ENCODE results near the gene TM9SF3. TPM values are rescaled to one million over a fixed set of nuclear protein-coding genes. Genes with fewer than 3 reads are reported as not detected.

The TM9SF3 gene
- total RNA-seq, 2 donors from 2014 or later: 73.7 to 75.2 TPM

- intact Hi-C loops (cut with DNase I): no loop called here
- DNase-seq (no peak), ATAC-seq (no peak)
- Histone ChIP-seq H3K27me3 (no peaks in the 10 kb centered on the region), H3K4me1 (peaks cover 25% of the 10 kb centered on the region), H3K27ac (peak overlapping the region in 3 of 4 donors; percentile 39 to 61 (median 45)), H3K4me3 (no peak overlapping the region), H3K36me3 (replicated peaks in 1 of 2; ENCODE audit: insufficient read depth in 1 of 2, low read depth in 2 of 2) (peaks cover 0 to 5% of the 10 kb centered on the region in 2 donors), H3K9me3 (no peaks in the 10 kb centered on the region)
- no peak for TF ChIP-seq POLR2A (IDR thresholded peaks at IDR 0.05)
- TF ChIP-seq, protein P1, sequence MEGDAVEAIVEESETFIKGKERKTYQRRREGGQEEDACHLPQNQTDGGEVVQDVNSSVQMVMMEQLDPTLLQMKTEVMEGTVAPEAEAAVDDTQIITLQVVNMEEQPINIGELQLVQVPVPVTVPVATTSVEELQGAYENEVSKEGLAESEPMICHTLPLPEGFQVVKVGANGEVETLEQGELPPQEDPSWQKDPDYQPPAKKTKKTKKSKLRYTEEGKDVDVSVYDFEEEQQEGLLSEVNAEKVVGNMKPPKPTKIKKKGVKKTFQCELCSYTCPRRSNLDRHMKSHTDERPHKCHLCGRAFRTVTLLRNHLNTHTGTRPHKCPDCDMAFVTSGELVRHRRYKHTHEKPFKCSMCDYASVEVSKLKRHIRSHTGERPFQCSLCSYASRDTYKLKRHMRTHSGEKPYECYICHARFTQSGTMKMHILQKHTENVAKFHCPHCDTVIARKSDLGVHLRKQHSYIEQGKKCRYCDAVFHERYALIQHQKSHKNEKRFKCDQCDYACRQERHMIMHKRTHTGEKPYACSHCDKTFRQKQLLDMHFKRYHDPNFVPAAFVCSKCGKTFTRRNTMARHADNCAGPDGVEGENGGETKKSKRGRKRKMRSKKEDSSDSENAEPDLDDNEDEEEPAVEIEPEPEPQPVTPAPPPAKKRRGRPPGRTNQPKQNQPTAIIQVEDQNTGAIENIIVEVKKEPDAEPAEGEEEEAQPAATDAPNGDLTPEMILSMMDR (IDR thresholded peaks at IDR 0.05): no peak
- 52 to 60% methylated on average over 10 to 11 of the region's 11 CpGs for WGBS, 2 donors
Observed at GRCh38 chr10:96619120-96619519, 32.3 kb upstream of the TM9SF3 start.

DNA sequence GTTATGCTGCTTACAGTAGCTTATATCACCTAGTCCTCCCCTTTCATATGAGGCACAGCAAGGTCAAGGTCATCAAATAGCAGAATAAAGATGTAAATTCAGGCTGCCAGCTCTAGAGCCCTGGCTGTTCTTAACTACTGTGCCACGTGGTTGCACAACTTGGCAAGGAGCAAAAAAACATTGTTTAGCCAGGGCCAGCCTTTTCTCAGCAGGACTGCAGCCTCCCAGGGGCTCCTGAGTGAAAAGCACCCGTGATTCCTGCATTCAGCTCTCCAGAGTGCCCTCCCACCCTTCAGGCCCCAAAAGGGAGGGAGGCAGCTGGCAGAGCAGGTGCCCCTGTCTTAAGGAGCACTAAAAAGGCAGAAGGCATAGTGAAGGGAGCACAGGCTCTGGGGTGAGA lies 31.8 kb upstream of the TM9SF3 start:
- H3K27ac ChIP-seq: peak overlapping the region in 3 of 4 donors; percentile 39 to 61 (median 45)
- intact Hi-C loops (cut with DNase I): no loop called here
- no peak overlapping the region for H3K4me3 ChIP-seq
- peak; percentile 93 for ATAC-seq
- peak; percentile 67 to 85 (median 80) for DNase-seq
- peaks cover 0 to 6% of the 10 kb centered on the region in 2 donors for H3K36me3 ChIP-seq (replicated peaks in 1 of 2; ENCODE audit: insufficient read depth in 1 of 2, low read depth in 2 of 2)
- peaks cover 25% of the 10 kb centered on the region for H3K4me1 ChIP-seq
- 9 to 18% methylated on average over 2 of the region's 2 CpGs for WGBS, 2 donors
- TF ChIP-seq, protein P1 (IDR thresholded peaks at IDR 0.05): peak in 4 of 7 experiments; percentile 12 to 28 (median 21)
- TF ChIP-seq POLR2A (IDR thresholded peaks at IDR 0.05): no peak
- no peaks in the 10 kb centered on the region for H3K9me3 ChIP-seq
- H3K27me3 ChIP-seq: no peaks in the 10 kb centered on the region

DNA sequence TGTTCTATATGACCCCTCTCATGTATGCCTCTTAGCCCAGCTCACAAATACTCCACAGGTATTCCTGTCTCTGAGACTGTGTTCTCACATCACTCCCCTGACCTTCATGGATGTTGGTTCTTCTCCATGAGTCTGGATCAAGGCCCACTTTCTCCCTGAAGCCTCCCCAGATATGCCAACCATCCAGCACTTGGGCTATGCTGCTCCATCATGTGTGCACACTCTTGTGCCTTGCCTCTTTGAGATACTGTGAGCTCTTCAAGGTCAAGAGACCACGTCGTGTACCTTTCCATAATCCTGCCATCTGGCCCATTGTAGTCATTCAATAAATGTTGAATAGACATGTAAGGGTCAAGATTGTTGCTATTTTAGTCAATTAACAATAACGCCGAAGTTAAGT lies 30.1 kb upstream of the TM9SF3 start:
- ATAC-seq (no peak), DNase-seq (no peak)
- Histone ChIP-seq H3K4me1 (peaks cover 25% of the 10 kb centered on the region), H3K4me3 (no peak overlapping the region), H3K27ac (no peak overlapping the region), H3K27me3 (no peaks in the 10 kb centered on the region), H3K9me3 (no peaks in the 10 kb centered on the region), H3K36me3 (replicated peaks in 1 of 2; ENCODE audit: insufficient read depth in 1 of 2, low read depth in 2 of 2) (peaks cover 0 to 7% of the 10 kb centered on the region in 2 donors)
- TF ChIP-seq, protein P1 (IDR thresholded peaks at IDR 0.05): no peak
- TF ChIP-seq POLR2A (IDR thresholded peaks at IDR 0.05): no peak
- intact Hi-C loops (cut with DNase I): no loop called here
- 45 to 61% methylated on average over 4 of the region's 4 CpGs for WGBS, 2 donors

DNA sequence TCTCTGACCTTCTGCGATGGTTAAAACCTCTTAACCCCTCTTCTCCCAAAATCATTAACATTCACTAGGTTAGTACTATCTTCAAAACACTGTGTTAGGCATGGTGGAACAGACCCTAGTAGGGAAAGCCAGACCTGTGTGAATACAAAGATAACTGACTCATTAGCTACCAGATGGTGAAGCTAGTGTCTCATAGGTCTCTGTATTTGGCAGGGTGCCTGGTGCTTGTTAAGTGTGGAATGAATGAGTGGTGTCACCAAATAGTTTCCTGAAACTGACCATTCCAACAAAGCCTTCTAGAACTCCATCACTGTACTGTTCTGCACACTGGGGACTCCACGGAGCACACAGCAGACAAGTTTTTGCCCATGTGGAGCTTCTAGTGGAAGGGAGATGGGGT lies 27.7 kb upstream of the TM9SF3 start:
- H3K27ac ChIP-seq: no peak overlapping the region
- 76 to 89% methylated on average over 2 of the region's 2 CpGs for WGBS, 2 donors

DNA sequence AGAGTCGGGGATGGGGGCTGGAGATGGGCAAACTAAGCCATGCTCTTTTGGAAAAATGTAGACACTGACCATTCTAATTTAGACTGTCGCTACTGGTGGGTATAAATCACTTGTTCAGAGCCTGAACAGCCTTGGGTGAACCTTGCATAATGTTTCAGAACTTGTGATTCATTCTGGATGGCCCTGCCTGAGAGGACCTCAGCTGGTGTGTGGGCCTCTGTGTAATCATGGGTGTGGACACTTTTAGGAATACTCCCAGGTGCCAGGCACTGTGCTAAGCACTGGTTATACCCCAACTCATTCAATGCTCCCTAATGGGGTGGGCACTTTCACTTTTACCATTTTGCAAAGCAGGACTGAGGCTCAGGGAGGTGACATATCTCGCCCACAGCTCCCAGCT lies 26.8 kb upstream of the TM9SF3 start:
- no peak for TF ChIP-seq POLR2A (IDR thresholded peaks at IDR 0.05)
- TF ChIP-seq, protein P1 (IDR thresholded peaks at IDR 0.05): no peak
- H3K36me3 ChIP-seq (replicated peaks in 1 of 2; ENCODE audit: insufficient read depth in 1 of 2, low read depth in 2 of 2): peaks cover 0 to 9% of the 10 kb centered on the region in 2 donors
- no peak overlapping the region for H3K4me3 ChIP-seq
- H3K27ac ChIP-seq: no peak overlapping the region
- intact Hi-C loops (cut with DNase I): no loop called here
- WGBS, 2 donors: 89 to 100% methylated on average over 3 of the region's 3 CpGs
- no peaks in the 10 kb centered on the region for H3K27me3 ChIP-seq
- H3K4me1 ChIP-seq: peaks cover 7% of the 10 kb centered on the region
- H3K9me3 ChIP-seq: no peaks in the 10 kb centered on the region
- DNase-seq (no peak), ATAC-seq (no peak)

More for the DNA sequence above, 27.7 kb upstream of the TM9SF3 start:
- no peak for ATAC-seq
- TF ChIP-seq, protein P1 (IDR thresholded peaks at IDR 0.05): no peak
- no peak for TF ChIP-seq POLR2A (IDR thresholded peaks at IDR 0.05)
- peaks cover 17% of the 10 kb centered on the region for H3K4me1 ChIP-seq
- H3K4me3 ChIP-seq: no peak overlapping the region
- no peaks in the 10 kb centered on the region for H3K9me3 ChIP-seq
- H3K36me3 ChIP-seq (replicated peaks in 1 of 2; ENCODE audit: insufficient read depth in 1 of 2, low read depth in 2 of 2): peaks cover 0 to 7% of the 10 kb centered on the region in 2 donors
- intact Hi-C loops (cut with DNase I): no loop called here
- no peak for DNase-seq
- no peaks in the 10 kb centered on the region for H3K27me3 ChIP-seq

Data from body of pancreas (tissue), 4 donors.